Prostate gland (tissue), 2 donors: ENCODE results near the gene AKT1.

Experiments used
- POLR2A ChIP-seq: fragments of 450-650 bp; IDR thresholded peaks from one replicate; pipeline ENCODE4 v1.6.1; 2016; ENCODE audit warnings: antibody characterized with exemption, mild to moderate bottlenecking
- POLR2AphosphoS5 ChIP-seq: sonication (generic); formaldehyde crosslinking; IDR thresholded peaks from one replicate; pipeline ENCODE4 v1.6.1; 2017; ENCODE audit warnings: antibody characterized with exemption
- TF ChIP-seq, protein P1 (sequence below), 4 experiments: fragments of 200-600 bp in 2 of 4; fragments of 450-650 bp in 2 of 4; sonication (generic) in 2 of 4; IDR thresholded peaks; 1 replicate in 3 of 4; 2 replicates in 1 of 4; pipeline ENCODE4 v1.5.1; 2016 to 2019; ENCODE audit warnings: antibody characterized with exemption in 4 of 4, mild to moderate bottlenecking in 2 of 4, moderate library complexity in 2 of 4

DNA sequence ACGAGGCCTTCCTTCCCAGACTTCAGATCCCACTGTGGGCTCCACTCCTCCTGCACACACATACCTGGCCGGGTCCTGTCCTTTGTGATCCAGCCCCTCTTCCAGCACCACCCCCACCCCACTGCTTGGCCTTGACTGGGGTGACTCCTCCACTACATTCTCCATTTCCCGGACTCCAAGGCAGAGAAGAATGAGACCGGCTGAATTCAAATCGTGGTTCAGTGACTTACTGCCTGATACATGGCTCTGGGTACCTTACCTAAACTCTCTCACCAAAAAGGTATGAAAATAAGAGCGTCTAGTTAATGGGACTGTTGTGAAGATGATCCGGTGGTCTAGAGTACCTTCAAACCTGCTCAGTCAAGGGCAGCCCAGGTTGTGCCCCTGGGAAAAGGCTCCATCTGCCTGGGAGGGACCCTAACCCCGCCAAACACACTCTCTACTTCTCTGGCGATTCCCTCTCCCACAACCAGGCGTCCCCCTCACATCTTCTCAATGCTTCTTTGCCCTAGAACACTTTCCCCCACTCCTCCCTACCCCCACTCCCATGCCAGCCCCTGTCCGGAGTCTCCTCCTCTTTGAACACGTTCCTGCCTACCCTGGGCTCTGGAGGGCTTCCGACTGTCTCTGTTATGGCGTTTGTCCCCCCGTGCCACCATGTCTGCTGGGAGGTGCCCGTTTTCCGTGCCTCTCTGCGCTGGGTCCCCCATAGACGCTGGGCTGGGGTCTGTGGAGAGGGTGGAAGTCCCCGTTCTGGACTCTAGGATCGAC is 3.9 kb upstream of the AKT1 start:
- TF ChIP-seq, protein P1, sequence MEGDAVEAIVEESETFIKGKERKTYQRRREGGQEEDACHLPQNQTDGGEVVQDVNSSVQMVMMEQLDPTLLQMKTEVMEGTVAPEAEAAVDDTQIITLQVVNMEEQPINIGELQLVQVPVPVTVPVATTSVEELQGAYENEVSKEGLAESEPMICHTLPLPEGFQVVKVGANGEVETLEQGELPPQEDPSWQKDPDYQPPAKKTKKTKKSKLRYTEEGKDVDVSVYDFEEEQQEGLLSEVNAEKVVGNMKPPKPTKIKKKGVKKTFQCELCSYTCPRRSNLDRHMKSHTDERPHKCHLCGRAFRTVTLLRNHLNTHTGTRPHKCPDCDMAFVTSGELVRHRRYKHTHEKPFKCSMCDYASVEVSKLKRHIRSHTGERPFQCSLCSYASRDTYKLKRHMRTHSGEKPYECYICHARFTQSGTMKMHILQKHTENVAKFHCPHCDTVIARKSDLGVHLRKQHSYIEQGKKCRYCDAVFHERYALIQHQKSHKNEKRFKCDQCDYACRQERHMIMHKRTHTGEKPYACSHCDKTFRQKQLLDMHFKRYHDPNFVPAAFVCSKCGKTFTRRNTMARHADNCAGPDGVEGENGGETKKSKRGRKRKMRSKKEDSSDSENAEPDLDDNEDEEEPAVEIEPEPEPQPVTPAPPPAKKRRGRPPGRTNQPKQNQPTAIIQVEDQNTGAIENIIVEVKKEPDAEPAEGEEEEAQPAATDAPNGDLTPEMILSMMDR (IDR thresholded peaks at IDR 0.05), result peak in 1 of 4 experiments; percentile 33
- TF ChIP-seq POLR2AphosphoS5, result no peak
- TF ChIP-seq POLR2A, result no peak
